Stimulated activated naive CD8-positive, alpha-beta T cell treated with anti-CD3 and anti-CD28 coated beads, Interleukin-15, Interleukin-2, amounts not matched to agents 100 ng/mL and 50 ng/mL, for 24 hours (primary cell): ENCODE results near the gene RING1.

Experiments
- H3K27ac Mint-ChIP-seq: one replicate; pipeline ENCODE4 v1.8.0; 2021; ENCODE audit warnings: mild to moderate bottlenecking, mixed read lengths
- H3K27me3 Mint-ChIP-seq: one replicate; pipeline ENCODE4 v1.8.0; 2021; ENCODE audit warnings: mixed read lengths
- H3K36me3 Mint-ChIP-seq: one replicate; pipeline ENCODE4 v1.8.0; 2021; ENCODE audit warnings: low read depth, mixed read lengths
- H3K4me1 Mint-ChIP-seq: one replicate; pipeline ENCODE4 v1.8.0; 2021; ENCODE audit warnings: low read depth, mixed read lengths
- H3K4me3 Mint-ChIP-seq: one replicate; pipeline ENCODE4 v1.8.0; 2021; ENCODE audit warnings: mild to moderate bottlenecking, mixed read lengths
- H3K9me3 Mint-ChIP-seq: one replicate; pipeline ENCODE4 v1.8.0; 2021; ENCODE audit warnings: mixed read lengths

The RING1 gene

DNA sequence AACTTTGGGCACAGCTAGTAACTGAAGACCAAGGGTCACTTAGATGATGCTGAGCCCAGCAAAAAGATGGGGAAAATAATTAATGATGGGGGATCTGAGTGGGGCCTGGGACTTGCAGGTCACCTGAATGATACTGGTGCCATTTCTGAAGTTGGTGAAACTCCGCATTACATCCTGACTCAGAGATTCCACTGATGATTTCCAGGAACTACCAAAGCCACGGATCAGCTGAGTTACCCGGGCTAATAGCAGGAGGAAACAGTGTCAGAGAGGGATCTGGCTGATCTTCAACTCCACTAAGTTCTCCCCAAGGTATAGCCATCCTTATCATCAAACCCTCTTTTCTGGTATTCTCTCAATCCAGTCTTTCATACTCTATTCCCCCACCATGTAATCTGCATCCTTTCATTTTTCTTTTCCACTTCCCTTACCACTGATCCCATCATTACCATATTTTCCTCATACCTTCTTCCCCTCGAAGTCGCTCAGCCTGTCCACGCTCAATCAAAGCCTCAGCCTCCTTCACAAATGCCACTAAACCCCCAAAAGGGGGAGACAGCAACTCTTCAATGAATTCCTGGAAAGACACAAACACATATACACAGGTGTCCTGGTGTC is 43.2 kb downstream of the RING1 start:
- Mint-ChIP-seq H3K36me3 (peaks cover 37% of the 10 kb centered on the region), H3K4me3 (peak overlapping the region; percentile 11), H3K9me3 (no peaks in the 10 kb centered on the region), H3K27ac (peak overlapping the region; percentile 88), H3K27me3 (peaks cover 3% of the 10 kb centered on the region), H3K4me1 (peaks cover 41% of the 10 kb centered on the region)

DNA sequence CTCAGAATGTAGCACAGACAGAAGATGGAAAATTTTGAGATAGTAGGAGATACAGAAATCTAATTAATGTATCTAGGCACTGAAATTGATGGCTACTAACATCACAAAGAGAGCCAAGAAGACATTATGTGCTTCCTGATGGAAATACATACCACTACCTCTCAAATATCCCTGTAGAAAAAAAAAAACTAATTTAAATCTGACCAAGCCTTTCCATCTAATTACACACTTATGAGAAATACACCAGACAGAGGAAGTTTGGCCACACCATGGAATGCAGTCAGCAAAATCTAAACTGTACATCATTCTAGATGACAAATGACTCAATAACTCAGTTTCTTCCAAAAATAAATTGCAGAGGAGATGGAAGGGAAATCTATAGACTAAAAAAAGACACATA is 44.5 kb downstream of the RING1 start:
- peak overlapping the region; percentile 29 for H3K27ac Mint-ChIP-seq
- H3K36me3 Mint-ChIP-seq = peaks cover 39% of the 10 kb centered on the region

DNA sequence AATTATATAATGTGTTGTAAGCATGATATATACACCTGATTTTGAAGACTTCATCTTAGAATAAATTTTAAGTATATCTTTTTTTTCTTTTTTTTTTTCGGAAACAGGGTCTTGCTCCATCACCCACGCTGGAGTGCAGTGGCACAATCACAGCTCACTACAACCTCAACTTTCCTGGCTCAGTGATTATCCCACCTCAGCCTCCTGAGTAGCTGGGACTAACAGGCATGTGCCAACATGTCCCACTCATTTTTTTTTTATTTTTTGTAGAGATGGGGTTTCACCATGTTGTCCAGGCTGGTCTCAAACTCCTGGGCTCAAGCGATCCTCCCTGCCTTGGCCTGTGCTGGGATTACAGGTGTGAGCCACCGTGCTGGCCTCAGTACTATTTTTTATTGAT is 46.3 kb downstream of the RING1 start:
- no peaks in the 10 kb centered on the region for H3K9me3 Mint-ChIP-seq
- peaks cover 26% of the 10 kb centered on the region for H3K4me1 Mint-ChIP-seq
- no peak overlapping the region for H3K4me3 Mint-ChIP-seq
- no peak overlapping the region for H3K27ac Mint-ChIP-seq
- peaks cover 49% of the 10 kb centered on the region for H3K36me3 Mint-ChIP-seq
- H3K27me3 Mint-ChIP-seq = no peaks in the 10 kb centered on the region

More for the DNA sequence above, 44.5 kb downstream of the RING1 start:
- Mint-ChIP-seq H3K27me3 (no peaks in the 10 kb centered on the region), H3K4me3 (no peak overlapping the region), H3K4me1 (peaks cover 41% of the 10 kb centered on the region), H3K9me3 (no peaks in the 10 kb centered on the region)

DNA sequence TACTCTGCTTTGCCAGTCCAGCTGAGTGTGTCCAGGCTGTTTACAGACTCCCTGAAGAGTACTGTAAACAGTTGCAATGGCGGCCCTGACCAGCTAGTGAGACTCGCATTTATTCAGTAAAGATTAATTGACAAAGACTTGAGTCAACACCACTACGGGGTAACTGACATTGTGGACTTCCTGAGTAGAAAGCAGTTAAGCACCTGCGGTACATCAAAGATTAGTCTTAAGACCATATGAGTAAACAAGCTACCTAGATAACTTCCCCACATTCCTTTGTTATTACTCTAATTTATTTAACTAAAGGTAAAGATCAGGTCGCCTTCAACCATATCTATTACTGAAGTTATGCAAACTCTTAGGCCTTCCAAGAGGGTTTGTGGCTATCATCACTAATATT is 50.7 kb downstream of the RING1 start:
- Mint-ChIP-seq H3K4me1 (no peaks in the 10 kb centered on the region), H3K27me3 (no peaks in the 10 kb centered on the region), H3K27ac (no peak overlapping the region), H3K36me3 (peaks cover 47% of the 10 kb centered on the region), H3K4me3 (no peak overlapping the region), H3K9me3 (no peaks in the 10 kb centered on the region)
